K562 (cell line): ENCODE data around the gene MTPN. TPM values are rescaled to one million over a fixed set of nuclear protein-coding genes. Genes with fewer than 3 reads are reported as not detected.

Experiments
- GABPA ChIP-seq: fragments of 200-800 bp; sonication (Bioruptor generic); conservative IDR thresholded peaks from 2 replicates; pipeline ENCODE4 v1.6.1; 2016; ENCODE audit warnings: low read depth, missing genetic modification characterization, missing compliant biosample characterization
- HDAC1 ChIP-seq, 2 experiments: fragments of 450-650 bp; IDR thresholded peaks; 2 replicates each; pipeline ENCODE4 v1.6.1; 2016 to 2017; ENCODE audit warnings: inconsistent platforms in 1 of 2, mild to moderate bottlenecking in 1 of 2, moderate library complexity in 1 of 2
- POLR2G ChIP-seq: fragments of 200-400 bp; formaldehyde crosslinking; IDR thresholded peaks from 2 replicates; pipeline ENCODE4 v1.6.1; 2017; ENCODE audit warnings: low read depth, mild to moderate bottlenecking, antibody characterized with exemption, low read length, moderate library complexity
- SRSF3 ChIP-seq: fragments of 200-400 bp; formaldehyde crosslinking; IDR thresholded peaks from 2 replicates; pipeline ENCODE4 v1.6.1; 2016; ENCODE audit warnings: mild to moderate bottlenecking, low read length, moderate library complexity; ENCODE audit not compliant: insufficient read depth
- ZNF140 ChIP-seq: fragments of 250-450 bp; sonication (Bioruptor Pico); IDR thresholded peaks from 2 replicates; pipeline ENCODE4 v1.8.0; 2021; ENCODE audit warnings: moderate library complexity, mild to moderate bottlenecking, inconsistent platforms
- ZNF197 ChIP-seq: fragments of 200-800 bp; sonication (Bioruptor generic); IDR thresholded peaks from 2 replicates; pipeline ENCODE4 v1.6.1; 2016; ENCODE audit warnings: low read depth, missing genetic modification characterization, missing compliant biosample characterization
- ZNF561 ChIP-seq: fragments of 450-650 bp; formaldehyde crosslinking; conservative IDR thresholded peaks from 2 replicates; pipeline ENCODE4 v1.4.0; 2020; ENCODE audit warnings: mild to moderate bottlenecking, moderate library complexity
- polyA plus RNA-seq, 8 experiments: library from polyadenylated mRNA; depleted of rRNA in 4 of 8; stranded (reverse) in 5 of 8; unstranded in 3 of 8; fragments of >200 nt; fragmentation: Nextera tagmentation in 2 of 8; fragmentation: Illumina TruSeq in 1 of 8; extraction: Ambion mirVana in 2 of 8; extraction: Trizol in 1 of 8; gene quantifications; 2 replicates each; pipeline versions ENCODE4 v1.2.1 to v1.2.3, GENCODE V29; 2011 to 2014; ENCODE audit warnings: inconsistent platforms in 1 of 8, missing spikeins in 1 of 8
- total RNA-seq, 7 experiments: library from RNA; depleted of rRNA in 6 of 7; stranded (reverse); fragments of >200 nt in 6 of 7; fragmentation: Illumina TruSeq in 2 of 7; extraction: Trizol in 2 of 7; gene quantifications; 2 replicates each; pipeline versions ENCODE4 v1.2.1 to v1.2.3, GENCODE V29; 2011 to 2021; ENCODE audit warnings: low replicate concordance in 1 of 7
- TF ChIP-seq, protein P1 (sequence below): fragments of 450-650 bp; IDR thresholded peaks from 2 replicates; pipeline ENCODE4 v1.7.0; 2016; ENCODE audit warnings: borderline replicate concordance
- TF ChIP-seq, protein P2 (sequence below): fragments of 450-650 bp; IDR thresholded peaks from 2 replicates; pipeline ENCODE4 v1.6.1; 2016
- TF ChIP-seq, protein P3 (sequence below): fragments of 450-650 bp; IDR thresholded peaks from one replicate; pipeline ENCODE4 v1.6.1; 2018; ENCODE audit warnings: mild to moderate bottlenecking, moderate library complexity; ENCODE audit not compliant: partially characterized antibody

The MTPN gene
- total and polyA plus RNA-seq, 9 of the 15 experiments (the other 6 are each of a cell fraction or from before 2014, with no cell fraction given): 68.5 to 261 (median 156) TPM

DNA sequence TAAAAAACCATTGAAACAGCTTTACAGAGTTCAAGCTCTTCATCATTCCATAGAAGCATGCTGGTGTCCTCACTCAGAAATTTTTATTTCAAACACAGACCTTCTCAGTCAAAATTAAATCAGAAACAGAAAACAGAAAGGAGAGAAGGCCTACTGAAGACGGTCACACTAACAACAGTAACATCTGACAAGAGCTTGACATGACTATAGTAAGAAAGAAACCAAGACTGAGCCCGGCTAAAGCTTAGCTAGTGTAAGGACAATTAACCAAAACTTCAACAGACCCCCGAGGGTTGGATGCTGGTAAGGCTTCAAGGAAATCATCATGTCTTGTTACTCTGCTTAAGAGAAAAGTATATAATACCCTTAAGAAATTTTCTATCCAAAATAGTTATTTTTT lies 38.6 kb downstream of the MTPN start (continued):
- TF ChIP-seq, protein P1, sequence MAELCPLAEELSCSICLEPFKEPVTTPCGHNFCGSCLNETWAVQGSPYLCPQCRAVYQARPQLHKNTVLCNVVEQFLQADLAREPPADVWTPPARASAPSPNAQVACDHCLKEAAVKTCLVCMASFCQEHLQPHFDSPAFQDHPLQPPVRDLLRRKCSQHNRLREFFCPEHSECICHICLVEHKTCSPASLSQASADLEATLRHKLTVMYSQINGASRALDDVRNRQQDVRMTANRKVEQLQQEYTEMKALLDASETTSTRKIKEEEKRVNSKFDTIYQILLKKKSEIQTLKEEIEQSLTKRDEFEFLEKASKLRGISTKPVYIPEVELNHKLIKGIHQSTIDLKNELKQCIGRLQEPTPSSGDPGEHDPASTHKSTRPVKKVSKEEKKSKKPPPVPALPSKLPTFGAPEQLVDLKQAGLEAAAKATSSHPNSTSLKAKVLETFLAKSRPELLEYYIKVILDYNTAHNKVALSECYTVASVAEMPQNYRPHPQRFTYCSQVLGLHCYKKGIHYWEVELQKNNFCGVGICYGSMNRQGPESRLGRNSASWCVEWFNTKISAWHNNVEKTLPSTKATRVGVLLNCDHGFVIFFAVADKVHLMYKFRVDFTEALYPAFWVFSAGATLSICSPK: no peak
- TF ChIP-seq POLR2G (0 out of 2 replicates have a peak, but pooled peaks have one; percentile 2), ZNF561 (no peak), GABPA (tag) (no peak), SRSF3 (no peak), HDAC1 (IDR thresholded peaks at IDR 0.05) (no peak), ZNF197 (no peak), ZNF140 (CRISPR knock-in tag) (no peak)
- TF ChIP-seq, protein P2, sequence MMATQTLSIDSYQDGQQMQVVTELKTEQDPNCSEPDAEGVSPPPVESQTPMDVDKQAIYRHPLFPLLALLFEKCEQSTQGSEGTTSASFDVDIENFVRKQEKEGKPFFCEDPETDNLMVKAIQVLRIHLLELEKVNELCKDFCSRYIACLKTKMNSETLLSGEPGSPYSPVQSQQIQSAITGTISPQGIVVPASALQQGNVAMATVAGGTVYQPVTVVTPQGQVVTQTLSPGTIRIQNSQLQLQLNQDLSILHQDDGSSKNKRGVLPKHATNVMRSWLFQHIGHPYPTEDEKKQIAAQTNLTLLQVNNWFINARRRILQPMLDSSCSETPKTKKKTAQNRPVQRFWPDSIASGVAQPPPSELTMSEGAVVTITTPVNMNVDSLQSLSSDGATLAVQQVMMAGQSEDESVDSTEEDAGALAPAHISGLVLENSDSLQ: peak; percentile 4; the same call in 1 of the 2 replicates
- TF ChIP-seq, protein P3, sequence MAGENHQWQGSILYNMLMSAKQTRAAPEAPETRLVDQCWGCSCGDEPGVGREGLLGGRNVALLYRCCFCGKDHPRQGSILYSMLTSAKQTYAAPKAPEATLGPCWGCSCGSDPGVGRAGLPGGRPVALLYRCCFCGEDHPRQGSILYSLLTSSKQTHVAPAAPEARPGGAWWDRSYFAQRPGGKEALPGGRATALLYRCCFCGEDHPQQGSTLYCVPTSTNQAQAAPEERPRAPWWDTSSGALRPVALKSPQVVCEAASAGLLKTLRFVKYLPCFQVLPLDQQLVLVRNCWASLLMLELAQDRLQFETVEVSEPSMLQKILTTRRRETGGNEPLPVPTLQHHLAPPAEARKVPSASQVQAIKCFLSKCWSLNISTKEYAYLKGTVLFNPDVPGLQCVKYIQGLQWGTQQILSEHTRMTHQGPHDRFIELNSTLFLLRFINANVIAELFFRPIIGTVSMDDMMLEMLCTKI: no peak
- TF ChIP-seq, all 486 proteins: peak for 3
